HEK293 (cell line): ENCODE results near the gene POLR3E.

Experiments
- BCL6B ChIP-seq: fragments of 450-650 bp; formaldehyde crosslinking; IDR thresholded peaks from 2 replicates; pipeline ENCODE4 v1.5.1; 2017; ENCODE audit warnings: missing biosample characterization, missing genetic modification characterization
- ELK4 ChIP-seq: IDR thresholded peaks from 2 replicates; pipeline ENCODE4 v1.6.1; 2011; ENCODE audit warnings: mild to moderate bottlenecking, low read depth, low read length, borderline replicate concordance
- GLIS2 ChIP-seq: fragments of 450-650 bp; formaldehyde crosslinking; IDR thresholded peaks from 2 replicates; pipeline ENCODE4 v1.5.1; 2016; ENCODE audit warnings: missing biosample characterization, missing genetic modification characterization
- HIC1 ChIP-seq: fragments of 450-650 bp; formaldehyde crosslinking; IDR thresholded peaks from 2 replicates; pipeline ENCODE4 v1.5.1; 2016; ENCODE audit warnings: missing biosample characterization, missing genetic modification characterization
- IKZF3 ChIP-seq: fragments of 450-650 bp; IDR thresholded peaks from 2 replicates; pipeline ENCODE4 v1.5.0; 2018; ENCODE audit warnings: missing biosample characterization, mild to moderate bottlenecking, missing genetic modification characterization, moderate library complexity
- KLF8 ChIP-seq: fragments of 450-650 bp; formaldehyde crosslinking; IDR thresholded peaks from 2 replicates; pipeline ENCODE4 v1.5.1; 2016; ENCODE audit warnings: missing biosample characterization, missing genetic modification characterization
- PRDM2 ChIP-seq: fragments of 450-650 bp; formaldehyde crosslinking; IDR thresholded peaks from 2 replicates; pipeline ENCODE4 v1.5.1; 2016; ENCODE audit warnings: missing biosample characterization, missing genetic modification characterization, borderline replicate concordance
- ZBTB10 ChIP-seq: fragments of 450-650 bp; formaldehyde crosslinking; IDR thresholded peaks from 2 replicates; pipeline ENCODE4 v1.5.1; 2016; ENCODE audit warnings: missing biosample characterization, missing genetic modification characterization
- ZFP41 ChIP-seq: fragments of 450-650 bp; formaldehyde crosslinking; IDR thresholded peaks from 2 replicates; pipeline ENCODE4 v1.5.1; 2016; ENCODE audit warnings: missing biosample characterization, missing genetic modification characterization, borderline replicate concordance
- ZNF19 ChIP-seq: fragments of 450-650 bp; formaldehyde crosslinking; IDR thresholded peaks from 2 replicates; pipeline ENCODE4; 2016; ENCODE audit warnings: missing biosample characterization, missing genetic modification characterization, low read depth
- ZNF302 ChIP-seq: fragments of 450-650 bp; formaldehyde crosslinking; IDR thresholded peaks from 2 replicates; pipeline ENCODE4 v1.5.1; 2016; ENCODE audit warnings: missing biosample characterization, missing genetic modification characterization, low read depth
- ZNF335 ChIP-seq: fragments of 450-650 bp; formaldehyde crosslinking; conservative IDR thresholded peaks from 2 replicates; pipeline ENCODE4 v1.5.1; 2016; ENCODE audit warnings: missing biosample characterization, missing genetic modification characterization
- ZNF394 ChIP-seq: fragments of 450-650 bp; formaldehyde crosslinking; IDR thresholded peaks from 2 replicates; pipeline ENCODE4 v1.5.1; 2016; ENCODE audit warnings: missing biosample characterization, missing genetic modification characterization, mild to moderate bottlenecking, moderate library complexity, borderline replicate concordance
- ZNF416 ChIP-seq: fragments of 450-650 bp; formaldehyde crosslinking; IDR thresholded peaks from 2 replicates; pipeline ENCODE4 v1.5.1; 2016; ENCODE audit warnings: missing biosample characterization, missing genetic modification characterization
- ZNF529 ChIP-seq: fragments of 450-650 bp; formaldehyde crosslinking; IDR thresholded peaks from 2 replicates; pipeline ENCODE4 v1.5.1; 2017; ENCODE audit warnings: missing genetic modification characterization, missing biosample characterization; ENCODE audit not compliant: insufficient replicate concordance
- ZNF629 ChIP-seq: fragments of 450-650 bp; formaldehyde crosslinking; IDR thresholded peaks from 2 replicates; pipeline ENCODE4 v1.5.1; 2017; ENCODE audit warnings: missing biosample characterization, missing genetic modification characterization
- ZNF777 ChIP-seq: fragments of 450-650 bp; formaldehyde crosslinking; IDR thresholded peaks from 2 replicates; pipeline ENCODE4 v1.5.1; 2017; ENCODE audit warnings: missing biosample characterization, missing genetic modification characterization, borderline replicate concordance

Gene POLR3E

GRCh38 chr16:22373662-22374310 lies 76.6 kb downstream of the POLR3E start (continued):
- no peak for TF ChIP-seq PRDM2
- no peak for TF ChIP-seq ZFP41 (tag by site-specific recombination)
- no peak for TF ChIP-seq IKZF3 (tag by site-specific recombination)
- no peak for TF ChIP-seq ZNF529
- no peak for TF ChIP-seq ZNF19 (tag by site-specific recombination)
- TF ChIP-seq ZNF629 (tag by site-specific recombination) = peak; percentile 26; the same call in 1 of the 2 replicates
- TF ChIP-seq BCL6B (tag by site-specific recombination) = no peak
- TF ChIP-seq GLIS2 (tag by site-specific recombination) = peak; percentile 63
- TF ChIP-seq KLF8 (tag by site-specific recombination) = no peak; the same call in 1 of the 2 replicates
- TF ChIP-seq ZNF394 = no peak
- TF ChIP-seq ELK4 = no peak
- no peak for TF ChIP-seq ZNF302 (tag by site-specific recombination)
- TF ChIP-seq ZNF335 (tag by site-specific recombination) = peak; percentile 99
- TF ChIP-seq ZNF416 = no peak
- no peak for TF ChIP-seq HIC1 (tag by site-specific recombination)
- TF ChIP-seq ZNF777 (tag by site-specific recombination) = no peak
- TF ChIP-seq ZBTB10 (tag by site-specific recombination) = no peak
